KMS-11 (cell line): ENCODE data around the gene NR3C1.

Source experiments
- H2AFZ ChIP-seq: fragments of 200-600 bp; sonication (generic); 2 replicates; pipeline ENCODE4 v1.6.1; 2016; ENCODE audit warnings: antibody characterized with exemption, mixed run types, low read depth
- H3K27ac ChIP-seq: fragments of 200-600 bp; sonication (generic); 2 replicates; pipeline ENCODE4 v1.6.1; 2016; ENCODE audit warnings: mild to moderate bottlenecking, mixed run types
- H3K27me3 ChIP-seq: fragments of 200-600 bp; sonication (generic); 2 replicates; pipeline ENCODE4 v1.6.1; 2017; ENCODE audit warnings: mild to moderate bottlenecking, low read depth, mixed run types, moderate library complexity; ENCODE audit not compliant: insufficient read depth
- H3K36me3 ChIP-seq: fragments of 200-600 bp; sonication (generic); 2 replicates; pipeline ENCODE4 v1.6.1; 2017; ENCODE audit warnings: mild to moderate bottlenecking, mixed run types; ENCODE audit not compliant: insufficient read depth
- H3K4me1 ChIP-seq: fragments of 200-600 bp; sonication (generic); 2 replicates; pipeline ENCODE4 v1.6.1; 2016; ENCODE audit warnings: mild to moderate bottlenecking, low read depth, mixed run types; ENCODE audit not compliant: poor library complexity, severe bottlenecking
- H3K4me2 ChIP-seq: fragments of 200-600 bp; sonication (generic); 2 replicates; pipeline ENCODE4 v1.7.0; 2016; ENCODE audit warnings: mild to moderate bottlenecking, mixed run types
- H3K4me3 ChIP-seq: fragments of 200-600 bp; sonication (generic); IDR thresholded peaks from 2 replicates; pipeline ENCODE4 v1.6.1; 2017; ENCODE audit warnings: low read depth, low read length, mixed read lengths; ENCODE audit not compliant: insufficient read depth
- H3K79me2 ChIP-seq: fragments of 200-600 bp; sonication (generic); 2 replicates; pipeline ENCODE4 v1.6.1; 2016; ENCODE audit warnings: low read depth, mixed run types; ENCODE audit not compliant: insufficient read depth
- H3K9ac ChIP-seq: fragments of 200-600 bp; sonication (generic); 2 replicates; pipeline ENCODE4 v1.6.1; 2016; ENCODE audit warnings: mild to moderate bottlenecking, mixed run types
- H4K20me1 ChIP-seq: fragments of 200-600 bp; sonication (generic); 2 replicates; pipeline ENCODE4 v1.6.1; 2016; ENCODE audit warnings: mild to moderate bottlenecking, mixed run types; ENCODE audit not compliant: insufficient read depth
- TF ChIP-seq, protein P1 (sequence below): fragments of 200-600 bp; sonication (generic); conservative IDR thresholded peaks from 2 replicates; pipeline ENCODE4 v1.6.1; 2017; ENCODE audit warnings: low read depth, mild to moderate bottlenecking, antibody characterized with exemption, low read length, moderate library complexity, mixed read lengths

The NR3C1 gene

DNA sequence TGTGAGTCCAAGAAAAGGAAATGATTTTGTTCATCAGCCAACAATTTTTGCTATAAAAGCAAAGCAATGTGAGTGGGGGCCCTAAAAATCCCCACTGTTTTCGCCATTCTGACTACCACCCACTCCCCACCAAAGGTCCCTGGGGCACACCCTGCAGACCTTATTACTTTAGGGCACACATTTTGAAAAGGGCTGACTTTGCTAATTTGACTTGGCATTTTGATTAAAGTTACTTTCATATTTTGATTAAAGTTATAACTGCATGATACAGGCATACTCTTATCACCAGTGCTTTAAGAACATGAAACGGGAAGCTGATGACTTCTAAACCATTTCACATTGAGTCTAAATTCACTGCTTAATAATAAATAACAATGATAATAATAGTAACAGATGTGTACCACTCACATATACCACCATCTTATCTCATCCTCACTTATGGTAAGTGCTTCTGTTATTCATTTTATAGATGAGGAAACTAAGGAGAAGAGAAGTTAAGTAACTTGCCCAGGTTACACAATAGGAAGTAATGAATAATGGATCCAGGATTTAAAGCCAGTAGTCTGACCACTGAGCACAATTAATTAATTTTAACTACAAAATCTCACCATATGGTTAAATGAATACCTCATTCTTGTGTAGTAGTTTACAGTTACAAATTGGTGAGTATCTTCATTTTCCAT lies 25.4 kb upstream of the NR3C1 start:
- Histone ChIP-seq H3K36me3 (no peaks in the 10 kb centered on the region), H3K27me3 (no peaks in the 10 kb centered on the region), H2AFZ (no peak overlapping the region), H3K9ac (no peak overlapping the region), H3K79me2 (no peaks in the 10 kb centered on the region), H3K4me1 (peaks cover 4% of the 10 kb centered on the region), H4K20me1 (no peaks in the 10 kb centered on the region), H3K4me3 (no peak overlapping the region), H3K27ac (no peak overlapping the region), H3K4me2 (no peak overlapping the region)
- TF ChIP-seq, protein P1, sequence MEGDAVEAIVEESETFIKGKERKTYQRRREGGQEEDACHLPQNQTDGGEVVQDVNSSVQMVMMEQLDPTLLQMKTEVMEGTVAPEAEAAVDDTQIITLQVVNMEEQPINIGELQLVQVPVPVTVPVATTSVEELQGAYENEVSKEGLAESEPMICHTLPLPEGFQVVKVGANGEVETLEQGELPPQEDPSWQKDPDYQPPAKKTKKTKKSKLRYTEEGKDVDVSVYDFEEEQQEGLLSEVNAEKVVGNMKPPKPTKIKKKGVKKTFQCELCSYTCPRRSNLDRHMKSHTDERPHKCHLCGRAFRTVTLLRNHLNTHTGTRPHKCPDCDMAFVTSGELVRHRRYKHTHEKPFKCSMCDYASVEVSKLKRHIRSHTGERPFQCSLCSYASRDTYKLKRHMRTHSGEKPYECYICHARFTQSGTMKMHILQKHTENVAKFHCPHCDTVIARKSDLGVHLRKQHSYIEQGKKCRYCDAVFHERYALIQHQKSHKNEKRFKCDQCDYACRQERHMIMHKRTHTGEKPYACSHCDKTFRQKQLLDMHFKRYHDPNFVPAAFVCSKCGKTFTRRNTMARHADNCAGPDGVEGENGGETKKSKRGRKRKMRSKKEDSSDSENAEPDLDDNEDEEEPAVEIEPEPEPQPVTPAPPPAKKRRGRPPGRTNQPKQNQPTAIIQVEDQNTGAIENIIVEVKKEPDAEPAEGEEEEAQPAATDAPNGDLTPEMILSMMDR, result no peak

DNA sequence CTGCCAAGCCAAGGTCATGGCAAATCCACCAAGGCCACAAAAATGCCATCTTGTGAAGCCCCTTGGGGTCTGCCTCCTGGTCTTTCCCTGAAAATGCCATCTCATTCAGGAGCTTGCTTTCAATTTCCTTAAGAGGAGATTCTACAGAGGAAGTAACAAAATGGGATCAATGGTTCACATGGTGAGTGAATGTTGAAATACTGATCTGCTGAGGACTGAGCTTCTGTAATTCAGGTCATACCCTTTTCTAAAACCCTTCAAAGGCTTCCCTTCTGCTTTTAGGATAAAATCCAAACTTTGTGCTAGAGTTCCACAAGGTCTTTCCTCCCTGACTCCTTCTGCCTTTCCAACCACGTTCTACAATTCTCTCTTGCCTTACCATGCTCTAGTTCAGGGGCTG lies 24.7 kb upstream of the NR3C1 start:
- no peak overlapping the region for H3K4me3 ChIP-seq
- H3K4me1 ChIP-seq, result no peaks in the 10 kb centered on the region
- TF ChIP-seq, protein P1, result no peak
- H2AFZ ChIP-seq, result no peak overlapping the region
- no peaks in the 10 kb centered on the region for H3K36me3 ChIP-seq
- H3K79me2 ChIP-seq, result no peaks in the 10 kb centered on the region
- no peak overlapping the region for H3K27ac ChIP-seq
- no peaks in the 10 kb centered on the region for H4K20me1 ChIP-seq
- no peaks in the 10 kb centered on the region for H3K27me3 ChIP-seq
- no peak overlapping the region for H3K9ac ChIP-seq
- no peak overlapping the region for H3K4me2 ChIP-seq

DNA sequence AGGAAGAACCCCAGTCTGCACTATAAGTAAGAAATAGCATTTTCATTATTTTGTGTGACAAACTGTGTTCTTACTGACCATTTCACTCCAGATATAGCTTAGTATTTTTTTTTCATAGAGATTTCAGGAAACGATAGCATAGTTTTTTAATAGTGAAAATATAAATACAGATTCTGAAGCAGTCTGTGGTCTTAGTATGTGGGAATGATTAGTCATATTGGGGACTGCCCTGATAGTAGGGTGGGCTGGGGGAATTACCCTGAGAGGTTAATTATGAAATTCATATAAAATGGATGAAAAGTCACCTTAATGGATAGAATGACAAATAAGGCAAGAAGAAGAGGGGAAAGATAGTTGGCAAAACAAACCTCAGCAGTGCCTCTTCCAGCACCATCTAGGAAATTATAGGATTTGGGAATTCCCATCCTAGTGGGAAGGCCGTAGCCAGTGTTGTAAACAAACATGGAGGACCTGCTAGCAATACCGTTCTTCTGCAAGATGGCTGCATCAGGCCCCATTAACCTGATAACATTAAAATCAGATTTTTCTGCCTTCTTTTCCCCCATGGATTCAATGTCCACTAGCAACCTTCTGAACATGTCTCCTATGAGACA lies 23.7 kb upstream of the NR3C1 start:
- no peak overlapping the region for H3K9ac ChIP-seq
- TF ChIP-seq, protein P1, result no peak
- H3K27me3 ChIP-seq, result no peaks in the 10 kb centered on the region
- H3K36me3 ChIP-seq, result no peaks in the 10 kb centered on the region
- H3K4me1 ChIP-seq, result no peaks in the 10 kb centered on the region
- no peak overlapping the region for H2AFZ ChIP-seq
- H3K79me2 ChIP-seq, result no peaks in the 10 kb centered on the region
- no peaks in the 10 kb centered on the region for H4K20me1 ChIP-seq
- H3K27ac ChIP-seq, result no peak overlapping the region
- no peak overlapping the region for H3K4me2 ChIP-seq
- H3K4me3 ChIP-seq, result no peak overlapping the region

DNA sequence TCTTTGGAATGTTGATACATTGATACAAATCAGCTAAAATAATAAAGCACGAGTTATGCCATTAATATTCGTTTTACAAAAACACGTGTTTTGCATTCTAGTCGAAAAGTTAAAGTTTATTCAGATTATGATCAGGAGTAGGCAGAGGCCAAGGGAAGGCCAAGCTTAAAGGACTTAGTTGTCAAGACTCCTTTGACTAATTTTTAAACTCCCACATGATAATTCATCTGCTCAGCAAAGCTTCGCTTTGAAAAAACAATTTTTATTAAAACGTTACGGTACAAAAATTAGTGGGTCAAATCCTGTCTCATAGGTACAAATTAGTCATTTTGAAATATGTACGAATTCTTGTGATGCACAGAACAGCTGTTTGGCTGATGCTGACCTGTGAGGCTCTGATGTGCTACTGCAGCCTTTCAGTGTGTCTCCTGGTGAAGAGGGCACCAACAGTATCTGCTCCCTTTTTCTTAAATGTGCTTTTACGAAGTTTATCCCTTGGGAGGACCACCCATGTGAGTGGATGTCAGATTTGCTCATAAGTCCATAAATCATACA lies 23.0 kb upstream of the NR3C1 start:
- no peaks in the 10 kb centered on the region for H3K27me3 ChIP-seq
- H3K4me1 ChIP-seq, result no peaks in the 10 kb centered on the region
- TF ChIP-seq, protein P1, result no peak
- no peaks in the 10 kb centered on the region for H4K20me1 ChIP-seq
- no peak overlapping the region for H3K4me3 ChIP-seq
- no peak overlapping the region for H3K9ac ChIP-seq
- H3K4me2 ChIP-seq, result no peak overlapping the region
- H3K36me3 ChIP-seq, result no peaks in the 10 kb centered on the region
- no peaks in the 10 kb centered on the region for H3K79me2 ChIP-seq
- H2AFZ ChIP-seq, result no peak overlapping the region
- H3K27ac ChIP-seq, result no peak overlapping the region
